Fibroblast of the aortic adventitia (primary cell): ENCODE data around the gene CYP27A1. TPM values are rescaled to one million over a fixed set of nuclear protein-coding genes. Genes with fewer than 3 reads are reported as not detected.

ENCODE experiments used
- DNase-seq: peaks from one replicate; pipeline ENCODE4 v3.0.0-alpha.2; 2010; ENCODE audit warnings: low read depth
- H3K4me3 ChIP-seq: 2 replicates; pipeline ENCODE4 v1.5.1; 2011; ENCODE audit warnings: low read depth, mild to moderate bottlenecking, control low read depth, low read length, moderate library complexity
- total RNA-seq: library from RNA; depleted of rRNA; stranded (reverse); fragments of >200 nt; gene quantifications from 2 replicates; pipeline ENCODE4 v1.2.3, GENCODE V29; 2012; ENCODE audit warnings: low replicate concordance
- TF ChIP-seq, protein P1 (sequence below): IDR thresholded peaks from 2 replicates; pipeline ENCODE4 v1.5.1; 2011; ENCODE audit warnings: mild to moderate bottlenecking, low read length, control low read depth, inconsistent platforms; ENCODE audit not compliant: insufficient read depth

Gene CYP27A1
- total RNA-seq, 1 donor: 10.5 TPM

DNA sequence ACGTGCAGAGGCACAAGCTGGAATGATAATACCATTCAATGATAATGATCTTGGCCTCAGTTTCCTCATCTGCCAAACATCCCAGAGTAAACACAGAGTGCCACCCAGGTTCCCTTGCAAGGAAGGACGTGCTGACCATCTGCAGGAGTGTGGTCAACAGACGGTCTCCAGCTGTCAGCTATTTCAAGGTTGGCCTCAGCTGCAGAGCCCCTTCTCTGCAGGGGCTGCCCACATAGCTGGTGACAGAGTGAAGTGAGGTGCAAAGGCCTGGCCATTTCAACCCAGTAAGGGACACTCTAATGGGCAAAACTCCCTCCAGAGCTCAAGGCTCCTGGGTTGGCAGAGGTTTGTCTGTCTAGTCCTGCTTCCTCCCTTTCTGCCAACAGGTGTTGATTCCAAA, 69.3 kb downstream of the CYP27A1 start:
- no peak for DNase-seq
- TF ChIP-seq, protein P1, sequence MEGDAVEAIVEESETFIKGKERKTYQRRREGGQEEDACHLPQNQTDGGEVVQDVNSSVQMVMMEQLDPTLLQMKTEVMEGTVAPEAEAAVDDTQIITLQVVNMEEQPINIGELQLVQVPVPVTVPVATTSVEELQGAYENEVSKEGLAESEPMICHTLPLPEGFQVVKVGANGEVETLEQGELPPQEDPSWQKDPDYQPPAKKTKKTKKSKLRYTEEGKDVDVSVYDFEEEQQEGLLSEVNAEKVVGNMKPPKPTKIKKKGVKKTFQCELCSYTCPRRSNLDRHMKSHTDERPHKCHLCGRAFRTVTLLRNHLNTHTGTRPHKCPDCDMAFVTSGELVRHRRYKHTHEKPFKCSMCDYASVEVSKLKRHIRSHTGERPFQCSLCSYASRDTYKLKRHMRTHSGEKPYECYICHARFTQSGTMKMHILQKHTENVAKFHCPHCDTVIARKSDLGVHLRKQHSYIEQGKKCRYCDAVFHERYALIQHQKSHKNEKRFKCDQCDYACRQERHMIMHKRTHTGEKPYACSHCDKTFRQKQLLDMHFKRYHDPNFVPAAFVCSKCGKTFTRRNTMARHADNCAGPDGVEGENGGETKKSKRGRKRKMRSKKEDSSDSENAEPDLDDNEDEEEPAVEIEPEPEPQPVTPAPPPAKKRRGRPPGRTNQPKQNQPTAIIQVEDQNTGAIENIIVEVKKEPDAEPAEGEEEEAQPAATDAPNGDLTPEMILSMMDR: no peak
- H3K4me3 ChIP-seq: no peak overlapping the region

DNA sequence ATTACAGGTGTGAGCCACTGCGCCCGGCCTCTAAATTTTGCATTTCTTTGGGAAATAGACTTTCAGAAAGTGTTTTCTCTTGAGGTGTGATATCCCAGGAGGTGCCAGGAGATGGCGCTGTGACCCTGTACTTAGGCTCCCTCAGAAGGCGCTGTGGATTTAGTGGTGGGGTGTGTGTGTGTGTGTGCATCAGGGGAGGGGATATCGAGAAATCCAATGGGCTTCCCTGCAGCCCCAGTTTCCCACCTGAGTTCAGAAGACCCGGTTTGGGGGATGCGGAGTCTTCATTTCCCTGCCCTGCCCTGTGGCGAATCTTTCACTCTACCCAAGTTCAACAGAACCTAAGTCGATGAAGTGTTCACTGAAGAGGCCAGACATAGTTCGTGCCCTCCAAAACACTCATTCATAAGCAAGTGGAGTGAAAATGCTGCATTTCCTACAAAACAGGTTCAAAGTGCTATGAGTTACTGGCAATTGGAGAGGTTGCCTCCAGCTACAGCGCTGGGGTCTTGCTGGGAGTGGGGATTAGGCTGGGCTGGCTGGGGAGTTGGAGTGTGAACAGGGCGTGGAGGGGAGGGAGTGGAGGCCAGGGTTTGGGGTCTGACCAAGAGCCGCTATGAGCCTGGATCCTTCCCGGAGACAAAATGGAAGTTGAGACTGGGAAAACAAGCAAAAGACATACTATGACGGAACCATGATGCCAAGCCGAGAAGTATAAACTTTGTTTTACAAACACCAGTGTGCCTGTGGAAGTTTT, 71.1 kb downstream of the CYP27A1 start:
- peak; percentile 62 for DNase-seq
- TF ChIP-seq, protein P1: peak; percentile 78
- H3K4me3 ChIP-seq: no peak overlapping the region

DNA sequence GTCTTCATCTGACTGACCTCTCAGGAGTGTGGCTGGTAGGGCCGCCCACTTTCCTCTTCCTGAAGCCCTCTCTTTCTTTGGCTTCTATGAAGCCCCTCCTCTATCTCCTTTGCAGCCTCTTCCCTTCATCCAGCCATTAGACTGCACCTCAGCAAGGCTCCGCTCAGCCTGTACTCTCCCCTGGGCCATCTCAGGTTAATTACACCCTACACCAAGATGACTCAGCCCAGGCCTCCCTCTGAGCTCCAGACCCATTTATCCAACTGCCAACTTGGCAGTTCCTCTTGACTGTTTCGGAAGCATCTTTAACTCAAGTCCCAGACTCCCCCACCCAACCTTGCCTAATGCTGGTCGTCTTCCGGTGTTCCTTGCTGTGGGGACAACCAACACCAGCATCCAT, 71.8 kb downstream of the CYP27A1 start:
- DNase-seq: no peak
- H3K4me3 ChIP-seq: no peak overlapping the region
- TF ChIP-seq, protein P1: no peak

DNA sequence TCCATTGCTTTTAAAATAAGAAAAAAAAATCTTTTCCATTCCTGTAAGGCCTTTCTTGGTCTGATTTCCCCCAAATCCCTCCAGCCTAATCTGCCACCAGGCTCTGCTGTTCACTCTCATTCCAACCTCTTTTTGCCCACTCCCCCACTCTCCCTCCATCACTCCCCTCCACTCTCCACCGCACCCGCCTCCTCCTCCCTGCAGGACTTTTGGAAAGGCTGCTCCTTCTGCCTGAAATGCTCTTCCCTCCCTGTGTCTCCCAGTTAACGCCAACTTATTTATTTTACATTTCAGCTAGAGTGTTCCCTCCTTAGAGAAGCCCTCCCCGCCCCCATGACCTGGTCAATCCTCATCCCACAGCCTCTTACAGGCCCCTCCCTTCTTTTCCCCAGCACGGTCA, 72.9 kb downstream of the CYP27A1 start:
- no peak for DNase-seq
- TF ChIP-seq, protein P1: no peak
- no peak overlapping the region for H3K4me3 ChIP-seq

DNA sequence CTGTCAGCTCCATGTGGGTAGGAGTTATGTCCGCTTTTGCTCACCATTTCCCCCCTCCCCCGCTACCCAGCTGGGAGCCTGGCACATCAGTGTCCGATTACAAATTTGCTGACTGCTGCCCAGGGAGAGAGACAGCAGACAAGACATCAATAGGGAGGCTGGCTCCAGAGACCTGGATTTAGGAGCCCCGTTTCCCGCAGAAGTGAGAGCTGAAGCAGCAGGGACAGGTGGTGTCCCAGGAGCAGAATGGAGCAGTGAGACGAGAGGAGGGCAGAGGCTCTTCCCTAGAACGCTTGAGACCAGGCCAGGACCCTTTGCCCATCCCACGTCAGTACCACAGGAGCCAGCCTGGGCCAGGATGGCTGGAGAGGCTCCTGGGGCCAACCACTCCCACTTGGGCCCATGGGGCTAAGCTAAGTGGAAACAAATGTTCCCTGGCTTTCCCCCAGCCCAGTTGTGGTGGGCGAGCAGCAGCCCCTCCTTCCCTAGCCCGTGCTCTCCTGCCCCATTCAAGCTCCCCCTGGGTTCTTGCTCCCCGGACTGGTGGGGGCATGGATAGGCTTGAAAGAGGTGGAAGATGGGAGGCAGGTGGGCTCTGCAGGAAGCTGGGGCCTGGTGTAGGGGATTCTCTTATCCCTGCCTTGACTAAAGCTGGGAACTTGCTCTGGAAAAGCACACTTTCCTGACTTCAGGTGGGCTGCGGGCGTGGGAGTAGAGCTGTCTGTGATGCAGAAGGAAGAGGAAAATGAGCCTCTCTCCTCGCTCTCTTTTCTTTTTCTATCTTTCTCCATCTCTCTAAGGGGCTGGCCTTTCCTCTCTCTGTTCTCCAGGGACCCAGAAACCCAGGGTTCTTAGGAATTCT, 73.6 kb downstream of the CYP27A1 start:
- no peak overlapping the region for H3K4me3 ChIP-seq
- no peak for DNase-seq
- TF ChIP-seq, protein P1: no peak

DNA sequence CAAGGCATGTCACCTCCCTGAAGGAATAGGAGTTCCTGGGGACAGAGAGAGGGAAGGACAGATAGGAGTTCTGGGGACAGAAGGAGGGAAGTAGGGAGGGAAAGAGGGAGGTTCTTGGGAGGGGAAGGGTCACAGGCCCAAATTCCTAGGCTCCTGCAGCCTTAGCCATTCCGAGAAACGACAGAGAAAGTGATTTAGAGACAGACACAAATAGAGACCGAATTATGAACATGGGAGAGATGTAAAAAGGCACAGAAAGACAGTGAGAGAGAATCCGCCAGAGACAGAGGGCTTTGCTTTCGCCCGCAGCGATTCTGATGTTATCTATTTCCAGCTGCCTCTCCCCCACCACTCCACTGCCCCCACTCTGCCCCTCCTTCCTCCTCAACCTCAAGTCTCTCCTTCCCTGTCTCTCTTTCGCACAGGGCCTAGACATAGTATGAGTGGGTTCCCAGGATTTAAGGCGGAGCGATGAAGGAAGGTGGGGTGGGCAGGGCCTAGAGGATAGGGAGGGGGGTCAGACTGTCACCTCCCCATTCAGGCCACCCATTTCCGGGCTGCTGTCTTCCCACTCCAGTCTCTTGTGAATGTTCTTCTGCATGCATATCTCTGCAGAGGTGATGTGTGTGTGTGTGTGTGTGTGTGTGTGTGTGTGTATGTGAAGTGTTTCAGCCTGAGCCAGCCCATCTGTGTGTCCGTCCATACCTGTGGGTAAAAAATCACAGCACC, 74.4 kb downstream of the CYP27A1 start:
- DNase-seq: no peak
- TF ChIP-seq, protein P1: no peak
- no peak overlapping the region for H3K4me3 ChIP-seq
